Loucy (cell line): ENCODE measurements around the gene CUX1.

Experiments
- CTCF ChIP-seq: fragments of 200-600 bp; sonication (generic); conservative IDR thresholded peaks from 2 replicates; pipeline ENCODE4 v1.5.1; 2014; ENCODE audit warnings: mild to moderate bottlenecking, antibody characterized with exemption, low read length
- EZH2phosphoT487 ChIP-seq: fragments of 200-600 bp; IDR thresholded peaks from 2 replicates; pipeline ENCODE4 v1.6.1; 2018; ENCODE audit warnings: antibody characterized with exemption, mild to moderate bottlenecking, moderate library complexity, borderline replicate concordance

DNA sequence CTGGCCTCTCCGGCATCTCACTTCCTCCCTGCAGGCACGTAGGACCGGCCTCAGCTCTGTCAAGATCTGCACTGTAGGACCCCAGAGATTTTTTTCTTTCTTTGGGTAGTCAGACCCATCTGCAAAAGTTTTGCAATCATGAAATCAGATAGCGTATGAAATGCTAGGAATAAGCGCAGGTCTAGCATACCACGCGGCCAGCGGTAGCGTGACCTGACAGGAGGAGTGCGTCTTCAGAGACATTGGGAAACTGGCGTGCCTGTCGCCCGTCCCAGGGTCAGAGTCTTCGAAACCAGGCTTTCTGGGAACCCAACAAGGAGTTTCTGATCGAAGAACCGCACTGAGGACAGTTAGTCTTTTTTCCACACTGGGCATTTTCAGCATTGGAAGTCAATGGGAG, 368.4 kb downstream of the CUX1 start:
- no peak for TF ChIP-seq CTCF
- TF ChIP-seq EZH2phosphoT487, result no peak
